Astrocyte of the spinal cord (primary cell): Measurements from ENCODE around the gene HMCN1.

Experiments used
- DNase-seq: peaks from one replicate; pipeline ENCODE4 v3.0.0; 2011; ENCODE audit warnings: low read depth, low spot score
- H3K4me3 ChIP-seq: 2 replicates; pipeline ENCODE4 v1.5.1; 2011; ENCODE audit warnings: low read depth, mild to moderate bottlenecking, low read length, moderate library complexity
- in situ Hi-C: cut with HindIII; loops from 2 replicates; pipeline ENCODE4 v1.10.0; 2017; ENCODE audit warnings: low sequenced_read_pairs
- TF ChIP-seq, protein P1 (sequence below): IDR thresholded peaks from 2 replicates; pipeline ENCODE4 v1.5.1; 2012; ENCODE audit warnings: low read depth, mild to moderate bottlenecking, low read length, inconsistent platforms

Gene HMCN1

DNA sequence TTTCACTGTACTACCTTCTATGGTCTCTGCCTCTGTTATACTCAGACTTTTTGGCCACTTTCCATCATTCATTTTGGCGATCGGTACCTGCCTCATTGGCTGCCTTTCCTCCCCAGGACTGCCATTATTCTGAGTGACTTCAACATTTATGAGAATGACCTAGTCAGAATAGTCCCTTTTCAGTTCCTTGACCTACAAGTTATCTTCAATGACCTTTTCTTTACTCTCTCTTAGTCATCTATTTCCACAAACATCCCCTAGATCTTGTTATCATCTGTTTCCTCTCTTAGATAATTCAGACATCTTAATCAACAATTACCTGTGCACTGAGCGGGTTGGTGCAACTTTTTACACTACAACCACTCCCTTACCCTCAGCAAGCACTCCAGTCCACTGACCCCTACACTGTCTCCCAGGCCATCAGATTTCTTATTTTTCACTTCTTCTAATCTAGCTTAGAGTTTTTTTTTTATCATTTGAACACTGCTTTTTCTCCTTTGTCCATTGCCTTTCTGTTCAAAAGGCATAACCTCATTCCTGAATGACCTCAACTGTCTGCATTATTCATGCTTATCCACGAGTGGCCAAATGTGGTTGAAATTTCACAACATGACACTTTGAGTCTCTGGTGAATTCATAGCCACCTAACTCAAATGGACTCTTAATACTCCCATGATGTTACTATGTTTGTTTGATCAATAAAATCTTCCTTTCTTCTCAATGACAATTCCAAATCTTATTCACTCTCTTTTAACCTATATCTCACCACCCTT, 112.7 kb downstream of the HMCN1 start:
- H3K4me3 ChIP-seq: no peak overlapping the region
- TF ChIP-seq, protein P1, sequence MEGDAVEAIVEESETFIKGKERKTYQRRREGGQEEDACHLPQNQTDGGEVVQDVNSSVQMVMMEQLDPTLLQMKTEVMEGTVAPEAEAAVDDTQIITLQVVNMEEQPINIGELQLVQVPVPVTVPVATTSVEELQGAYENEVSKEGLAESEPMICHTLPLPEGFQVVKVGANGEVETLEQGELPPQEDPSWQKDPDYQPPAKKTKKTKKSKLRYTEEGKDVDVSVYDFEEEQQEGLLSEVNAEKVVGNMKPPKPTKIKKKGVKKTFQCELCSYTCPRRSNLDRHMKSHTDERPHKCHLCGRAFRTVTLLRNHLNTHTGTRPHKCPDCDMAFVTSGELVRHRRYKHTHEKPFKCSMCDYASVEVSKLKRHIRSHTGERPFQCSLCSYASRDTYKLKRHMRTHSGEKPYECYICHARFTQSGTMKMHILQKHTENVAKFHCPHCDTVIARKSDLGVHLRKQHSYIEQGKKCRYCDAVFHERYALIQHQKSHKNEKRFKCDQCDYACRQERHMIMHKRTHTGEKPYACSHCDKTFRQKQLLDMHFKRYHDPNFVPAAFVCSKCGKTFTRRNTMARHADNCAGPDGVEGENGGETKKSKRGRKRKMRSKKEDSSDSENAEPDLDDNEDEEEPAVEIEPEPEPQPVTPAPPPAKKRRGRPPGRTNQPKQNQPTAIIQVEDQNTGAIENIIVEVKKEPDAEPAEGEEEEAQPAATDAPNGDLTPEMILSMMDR: no peak
- peak; percentile 59 for DNase-seq
- in situ Hi-C loops: no loop called here

DNA sequence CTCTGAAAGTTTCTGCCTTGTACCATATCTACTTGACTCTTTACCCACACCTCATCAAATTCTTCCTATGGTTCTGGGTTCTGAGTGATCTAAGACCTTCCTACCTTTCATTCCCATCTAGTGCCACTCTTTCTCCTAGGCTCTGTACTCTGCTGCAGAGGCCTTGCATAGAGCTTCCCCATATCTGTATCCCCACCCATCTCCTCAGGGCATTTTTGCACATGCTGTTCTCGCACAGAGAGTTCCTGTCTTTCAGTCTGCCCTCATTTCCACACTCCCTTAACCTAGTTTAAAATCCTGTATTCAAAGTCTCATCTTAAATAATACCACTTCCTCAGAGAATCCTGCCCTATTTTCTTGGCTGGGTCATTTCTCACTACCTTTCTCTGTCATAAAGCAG, 114.8 kb downstream of the HMCN1 start:
- in situ Hi-C loops: no loop called here
- TF ChIP-seq, protein P1: no peak
- H3K4me3 ChIP-seq: no peak overlapping the region
- no peak for DNase-seq

DNA sequence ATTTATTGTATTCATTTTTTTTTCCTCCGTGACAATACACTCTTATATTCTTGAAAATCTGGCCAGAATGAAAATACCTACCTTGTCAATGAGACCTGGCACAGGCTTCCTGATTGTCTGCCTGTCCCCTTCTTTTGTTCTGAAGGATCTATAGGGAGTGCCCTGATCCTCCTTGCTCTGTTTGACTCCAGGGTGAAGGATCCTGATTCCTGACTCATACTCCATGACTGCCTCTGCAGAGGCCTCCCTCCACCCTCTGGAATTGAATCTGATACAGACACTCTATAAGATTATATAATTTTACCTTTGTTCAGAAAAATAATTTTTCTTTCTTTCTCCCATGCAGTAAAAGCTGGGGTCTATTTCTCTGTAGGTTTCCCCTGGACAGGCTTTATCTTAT, 116.2 kb downstream of the HMCN1 start:
- no peak overlapping the region for H3K4me3 ChIP-seq
- no peak for DNase-seq
- TF ChIP-seq, protein P1: no peak
- in situ Hi-C loops: no loop called here

DNA sequence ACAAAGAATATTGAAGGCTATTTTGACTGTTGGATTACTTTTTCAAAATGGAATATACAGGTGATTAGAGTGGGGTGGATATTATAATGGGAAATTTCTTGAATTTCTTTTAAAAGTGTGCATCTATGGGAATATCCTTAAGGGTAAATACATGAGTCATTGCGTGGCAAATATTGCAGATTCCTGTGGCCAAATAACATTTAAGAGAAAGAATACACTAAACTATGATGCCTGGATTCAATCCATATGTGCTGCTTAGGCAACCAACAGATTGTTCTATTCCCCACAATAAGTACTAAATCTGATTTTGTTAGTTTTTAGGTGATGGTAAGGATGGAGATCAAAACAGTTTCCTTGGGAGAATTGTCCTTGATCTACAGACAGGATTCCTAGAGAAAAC, 119.5 kb downstream of the HMCN1 start:
- in situ Hi-C loops: no loop called here
- peak; percentile 88 for DNase-seq

DNA sequence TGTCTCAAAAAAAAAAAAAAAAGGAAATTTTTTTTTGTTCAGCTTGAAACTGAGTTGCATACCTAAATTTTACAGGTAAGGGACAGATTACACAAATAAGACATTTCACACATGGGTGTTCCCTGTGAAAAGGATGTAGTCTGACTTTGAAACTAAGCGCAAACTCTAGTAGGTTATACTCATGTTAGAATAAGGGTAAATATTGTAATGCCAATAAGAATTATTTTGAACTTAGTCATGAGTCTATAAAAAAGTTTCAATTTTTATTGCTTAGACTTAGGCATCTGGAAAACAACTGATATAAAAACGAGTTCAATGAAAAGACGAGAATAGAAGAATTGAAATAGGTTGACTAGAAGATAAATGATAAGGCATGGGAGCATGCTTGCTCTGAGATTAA, 122.3 kb downstream of the HMCN1 start:
- DNase-seq: no peak
- no peak overlapping the region for H3K4me3 ChIP-seq
- TF ChIP-seq, protein P1: no peak
- in situ Hi-C loops: no loop called here

More for the DNA sequence above, 119.5 kb downstream of the HMCN1 start:
- TF ChIP-seq, protein P1: no peak
- no peak overlapping the region for H3K4me3 ChIP-seq

DNA sequence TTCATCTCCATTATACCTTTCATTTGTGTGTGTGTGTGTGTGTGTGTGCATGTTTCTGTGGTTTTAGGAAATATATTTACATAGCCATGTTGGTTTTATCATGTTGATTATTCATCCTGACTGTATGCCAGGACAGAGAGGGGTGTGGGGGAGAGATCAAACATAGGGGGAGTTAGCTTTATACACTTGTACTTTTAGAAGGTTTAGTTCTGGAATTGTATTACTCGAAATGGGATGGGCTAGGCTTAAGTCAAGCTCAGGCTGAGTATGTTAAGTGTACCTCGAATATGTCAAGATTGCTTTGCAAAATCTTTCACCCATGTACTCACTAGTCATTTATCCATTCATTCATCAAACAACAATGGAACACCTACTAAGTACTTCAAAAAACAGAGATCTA, 123.3 kb downstream of the HMCN1 start:
- DNase-seq: no peak
- in situ Hi-C loops: no loop called here
- H3K4me3 ChIP-seq: no peak overlapping the region
- TF ChIP-seq, protein P1: no peak
